OCI-M2 (cell line): Measurements from ENCODE around the gene GLB1L3.

Experiments
- DNase-seq: peaks from one replicate; lab custom pipeline; 2025; ENCODE audit not compliant: unreplicated experiment; lab: John Stamatoyannopoulos, UW

Gene GLB1L3

DNA sequence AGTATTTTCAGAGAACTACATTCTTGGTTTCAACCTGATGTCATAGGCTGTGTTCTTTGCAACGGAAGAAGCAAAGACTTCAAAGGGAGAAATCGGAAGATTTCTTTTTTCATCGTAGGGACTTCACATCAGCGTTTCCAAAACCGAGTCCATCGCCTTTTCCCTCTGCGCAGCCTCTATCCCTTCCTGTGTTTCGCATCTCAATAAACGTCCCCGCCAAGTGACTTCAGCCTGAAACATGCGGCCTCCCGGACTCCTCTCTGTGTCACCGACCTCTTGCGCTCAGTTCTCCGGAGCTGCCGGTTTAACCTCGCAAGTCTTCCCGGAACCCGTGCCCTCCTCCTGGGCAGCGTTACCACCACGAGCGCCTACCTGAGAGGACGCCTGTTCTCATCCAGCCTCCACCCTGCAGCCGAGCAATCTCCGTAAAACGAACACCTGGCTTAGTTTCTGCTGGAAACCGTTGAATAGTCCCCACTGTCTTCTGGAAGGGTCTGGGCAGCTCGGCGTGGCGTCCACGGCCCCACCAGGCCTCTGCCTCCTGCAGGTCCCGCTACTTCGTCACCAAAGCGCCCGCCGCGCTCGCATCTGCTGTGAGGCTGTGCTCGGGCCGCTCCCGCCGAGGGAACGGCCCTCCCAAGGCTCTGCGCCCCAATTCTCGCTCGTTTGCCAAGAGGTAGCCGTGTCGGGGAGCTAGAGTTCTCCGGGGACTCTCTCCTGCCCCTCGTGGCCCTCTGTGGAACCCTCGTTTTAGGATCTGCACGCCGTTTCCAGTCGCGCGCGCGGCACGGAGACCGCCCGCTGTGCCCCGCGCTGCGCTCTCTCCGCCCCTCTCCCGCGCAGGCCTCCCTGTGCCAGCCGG, at the start of gene GLB1L3:
TSS of gene GLB1L3 (plus strand) at position 846 of the 862 bp plus-strand sequence. CDS start 362 bp downstream, outside the sequence.
- DNase-seq: no peak

- no peak for DNase-seq
These were observed 49.3 kb upstream of the GLB1L3 start for GRCh38 chr11:134226806-134227325.

DNA sequence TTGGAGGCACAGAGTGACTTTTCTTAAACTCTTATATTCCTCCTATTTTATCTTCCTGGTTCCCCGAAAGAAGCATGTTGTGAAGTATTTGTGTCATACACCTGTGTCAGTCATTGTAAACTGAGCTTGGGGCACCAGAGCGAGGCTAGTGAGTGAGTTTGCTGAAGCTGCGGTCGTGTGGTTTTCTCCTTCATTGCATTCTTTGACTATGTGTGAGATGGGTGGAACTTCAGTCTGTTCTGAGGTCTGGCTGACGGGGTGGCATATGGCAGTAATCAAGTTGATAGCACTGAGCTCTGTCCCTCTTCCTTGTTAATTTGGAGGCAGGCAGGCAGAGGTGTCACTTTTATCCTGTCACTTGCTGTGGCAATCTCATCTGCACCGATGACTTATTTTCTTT, 47.6 kb upstream of the GLB1L3 start:
- no peak for DNase-seq

DNA sequence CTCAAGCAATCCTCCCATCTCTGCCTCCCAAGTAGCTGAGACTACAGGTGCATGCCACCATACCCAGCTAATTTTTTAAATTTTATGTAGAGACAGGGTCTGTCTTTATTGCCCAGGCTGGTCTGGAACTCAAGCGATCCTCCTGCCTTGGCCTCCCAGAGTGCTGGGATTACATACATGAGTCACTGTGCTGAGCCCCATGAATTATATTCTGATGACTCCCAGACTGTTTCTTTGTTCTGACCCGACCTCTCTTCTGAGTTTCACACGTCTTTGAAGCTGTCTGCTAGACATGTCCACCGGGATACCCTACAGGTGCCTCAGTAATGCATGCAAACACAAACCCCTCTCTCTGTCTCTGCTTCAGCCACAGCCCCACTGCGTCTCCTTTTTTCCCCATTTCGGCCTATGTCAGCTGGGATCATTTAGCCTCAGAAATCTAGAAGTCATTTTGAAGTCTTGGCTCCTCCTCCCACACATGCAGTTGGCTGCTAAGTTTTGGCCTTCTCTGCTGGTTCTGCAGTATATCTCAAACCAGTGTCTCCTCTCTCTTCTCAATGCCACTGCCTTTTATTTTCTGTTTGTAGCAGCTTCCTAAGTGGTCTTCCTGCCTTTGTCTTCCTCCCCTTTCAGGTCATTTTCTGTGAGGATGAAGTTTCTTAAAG, 46.9 kb upstream of the GLB1L3 start:
- DNase-seq: no peak

DNA sequence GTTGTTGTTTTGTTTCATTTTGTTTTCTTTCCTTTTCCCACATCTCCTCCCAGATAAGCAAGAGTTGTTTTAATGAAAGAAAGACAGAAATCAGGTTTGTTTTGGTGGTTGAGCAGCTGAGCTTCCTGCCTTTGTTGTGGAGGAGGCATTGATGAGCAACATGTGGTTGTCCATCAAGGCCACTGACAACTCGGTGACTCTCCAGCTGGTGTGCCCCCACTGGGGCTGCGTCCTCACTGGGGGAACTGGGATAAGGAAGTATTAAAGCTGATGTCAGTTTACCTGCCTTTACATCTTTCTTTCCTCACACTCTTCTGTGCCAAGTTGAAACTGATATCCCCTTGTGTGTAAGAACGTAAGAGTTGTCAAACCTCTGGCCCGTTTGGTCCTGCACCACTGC, 45.8 kb upstream of the GLB1L3 start:
- no peak for DNase-seq

- no peak for DNase-seq
These were observed 44.1 kb upstream of the GLB1L3 start for GRCh38 chr11:134231958-134232659.

- DNase-seq: no peak
These were observed 42.4 kb upstream of the GLB1L3 start for GRCh38 chr11:134233729-134234179.

DNA sequence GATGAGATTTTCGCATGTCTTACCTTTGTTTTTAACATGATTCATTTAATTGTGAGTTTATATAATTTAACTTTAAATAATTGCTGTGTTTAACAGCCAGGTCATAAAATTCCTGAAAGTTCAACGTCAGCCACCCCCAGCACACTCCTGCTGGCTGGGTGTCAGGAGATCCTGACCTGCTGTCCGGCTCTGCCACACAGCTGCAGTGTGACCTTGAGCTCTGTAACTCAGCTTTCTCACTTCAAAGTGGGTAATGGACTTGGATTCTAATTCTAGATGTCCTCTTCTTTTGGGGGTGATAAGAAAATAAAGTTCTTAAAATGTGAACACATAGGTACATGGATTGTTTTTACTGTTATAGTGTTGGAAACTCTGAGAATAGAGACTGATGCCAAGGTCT, 40.8 kb upstream of the GLB1L3 start:
- no peak for DNase-seq

DNA sequence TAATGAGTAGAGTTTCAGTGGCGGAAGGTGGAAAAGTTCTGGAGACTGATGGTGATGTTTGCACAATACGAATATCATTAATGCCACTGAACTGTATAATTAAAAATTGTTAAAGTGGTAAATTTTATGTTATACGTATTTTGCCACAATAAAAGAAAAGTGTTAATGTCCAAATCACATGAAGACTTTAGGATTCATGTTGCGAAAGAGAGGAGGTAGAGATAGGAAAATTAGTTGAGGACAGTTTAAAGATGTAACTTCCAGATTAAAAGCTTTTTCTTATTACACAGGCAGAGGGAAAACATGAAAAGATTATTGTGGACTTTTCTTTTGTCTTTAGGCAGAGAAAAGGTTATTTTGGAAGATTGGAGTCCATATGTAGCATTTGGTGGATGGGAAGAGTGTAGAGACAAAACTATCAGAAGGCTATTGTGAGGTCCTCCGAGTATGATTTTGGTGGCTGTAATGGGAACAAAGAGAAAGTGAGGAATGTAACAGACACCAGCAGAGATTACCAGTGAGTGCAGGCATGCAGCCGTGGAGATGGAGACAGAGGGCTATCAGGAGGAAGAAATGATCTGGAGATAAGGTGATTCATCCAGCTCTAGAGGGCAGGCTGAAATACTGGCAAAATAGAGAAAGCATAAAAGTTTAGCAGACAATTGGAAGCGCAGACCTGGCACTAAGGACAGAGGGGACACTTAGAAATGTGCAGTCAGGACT, 39.2 kb upstream of the GLB1L3 start:
- DNase-seq: no peak

DNA sequence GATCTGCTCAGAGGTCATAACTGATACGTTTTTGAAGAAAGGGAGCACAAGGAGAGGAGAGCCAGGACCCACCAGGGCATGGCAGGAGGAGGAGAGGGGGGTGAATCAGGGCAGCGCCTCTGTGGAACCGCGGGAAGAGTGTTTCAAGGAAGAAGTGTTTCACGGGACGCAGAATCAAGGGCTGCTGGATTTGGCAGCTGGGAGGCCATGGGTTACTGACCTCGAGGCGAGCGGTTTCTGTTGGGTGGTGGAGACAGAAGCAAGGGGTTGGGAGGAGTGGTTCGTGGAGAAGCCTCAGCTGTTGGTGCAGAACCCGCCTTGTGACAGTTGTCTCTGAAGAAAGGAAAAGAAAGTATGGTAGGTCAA, 38.6 kb upstream of the GLB1L3 start:
- no peak for DNase-seq

DNA sequence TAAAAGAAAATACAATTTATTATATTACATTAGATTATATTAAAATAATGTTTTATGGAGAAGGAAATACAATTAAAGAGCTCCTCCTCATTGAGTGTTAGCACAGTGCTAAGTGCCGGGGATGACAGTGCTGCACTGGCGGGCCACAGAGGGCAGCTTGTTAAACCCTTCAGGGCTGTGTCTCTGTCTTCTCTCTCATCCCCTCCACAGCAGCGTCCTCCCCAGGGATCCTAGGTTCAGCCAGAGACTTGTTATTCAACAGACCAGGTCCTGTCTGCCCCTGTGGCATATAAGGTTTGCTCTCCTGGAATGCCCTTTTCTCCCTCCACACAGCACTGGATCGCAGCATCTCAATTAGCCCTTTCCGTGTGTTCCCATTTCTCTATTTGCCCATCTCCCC, 37.2 kb upstream of the GLB1L3 start:
- no peak for DNase-seq

- DNase-seq: no peak
These were observed 35.6 kb upstream of the GLB1L3 start for GRCh38 chr11:134240592-134240991.

DNA sequence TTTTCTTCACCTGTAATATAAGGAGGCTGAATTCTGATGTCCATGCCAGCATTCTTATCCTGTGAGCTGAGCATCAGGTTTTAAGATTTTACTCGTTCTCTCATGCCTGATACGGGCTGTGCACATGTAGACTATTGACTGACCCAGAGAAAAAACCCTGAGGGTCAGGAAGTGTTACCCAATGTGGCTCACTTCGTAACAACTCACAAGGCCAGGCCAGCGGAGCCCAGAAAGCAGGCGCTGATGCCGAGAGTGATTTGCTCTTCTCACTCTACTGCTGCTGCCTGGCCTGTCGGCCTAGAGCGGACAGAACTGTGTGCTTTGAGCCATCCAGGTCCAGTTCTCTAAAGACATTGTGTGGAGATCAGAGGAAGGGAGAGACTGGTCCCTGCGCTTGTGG, 33.8 kb upstream of the GLB1L3 start:
- no peak for DNase-seq

GRCh38 chr11:134243913-134244312, 32.3 kb upstream of the GLB1L3 start:
- DNase-seq: no peak

- DNase-seq: no peak
These were observed 31.6 kb upstream of the GLB1L3 start for GRCh38 chr11:134244593-134244992.

DNA sequence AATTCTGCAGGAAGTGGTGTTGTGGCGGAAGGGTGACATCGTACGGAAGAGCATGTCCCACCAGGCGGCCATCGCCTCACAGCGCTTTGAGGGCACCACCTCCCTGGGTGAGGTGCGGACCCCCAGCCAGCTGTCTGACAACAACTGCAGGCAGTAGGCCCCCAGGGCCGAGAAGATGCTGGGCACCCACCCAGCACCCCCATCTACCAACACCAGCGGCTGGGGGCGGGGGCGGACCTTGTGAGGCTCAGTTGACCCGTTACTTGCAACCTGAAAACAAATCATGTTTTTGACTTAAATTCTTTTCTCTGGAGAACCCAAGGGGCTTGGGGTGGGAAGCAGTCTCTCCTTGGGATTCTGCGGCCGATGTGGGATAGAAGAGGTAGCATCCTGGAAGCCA, 30.7 kb upstream of the GLB1L3 start:
- DNase-seq: no peak

GRCh38 chr11:134246100-134246499, 30.1 kb upstream of the GLB1L3 start:
- no peak for DNase-seq

GRCh38 chr11:134246678-134247077, 29.5 kb upstream of the GLB1L3 start:
- DNase-seq: no peak

- no peak for DNase-seq
These were observed 27.2 kb upstream of the GLB1L3 start for GRCh38 chr11:134248910-134249480.

- no peak for DNase-seq
These were observed 25.9 kb upstream of the GLB1L3 start for GRCh38 chr11:134250246-134250645.

DNA sequence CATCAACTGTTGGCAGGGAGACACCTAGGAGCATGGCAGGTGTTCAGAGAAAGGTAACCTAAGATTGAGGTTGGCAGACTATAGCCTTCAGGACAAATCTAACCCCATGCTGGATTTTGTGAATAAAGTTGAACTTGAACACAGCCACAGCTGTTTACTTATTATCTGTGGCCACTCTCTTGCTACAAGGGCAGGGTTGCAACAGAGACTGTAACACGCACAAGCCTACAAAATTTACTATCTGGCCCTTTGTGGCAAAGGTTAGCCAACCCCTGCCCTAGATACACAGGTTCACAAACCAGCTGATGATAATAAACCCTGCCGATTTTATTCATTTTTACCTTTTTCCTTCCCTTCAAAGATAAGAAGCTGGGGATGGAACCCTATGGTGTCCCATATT, 25.5 kb upstream of the GLB1L3 start:
- no peak for DNase-seq
